ENCODE results near the gene ARHGAP9.

DNA sequence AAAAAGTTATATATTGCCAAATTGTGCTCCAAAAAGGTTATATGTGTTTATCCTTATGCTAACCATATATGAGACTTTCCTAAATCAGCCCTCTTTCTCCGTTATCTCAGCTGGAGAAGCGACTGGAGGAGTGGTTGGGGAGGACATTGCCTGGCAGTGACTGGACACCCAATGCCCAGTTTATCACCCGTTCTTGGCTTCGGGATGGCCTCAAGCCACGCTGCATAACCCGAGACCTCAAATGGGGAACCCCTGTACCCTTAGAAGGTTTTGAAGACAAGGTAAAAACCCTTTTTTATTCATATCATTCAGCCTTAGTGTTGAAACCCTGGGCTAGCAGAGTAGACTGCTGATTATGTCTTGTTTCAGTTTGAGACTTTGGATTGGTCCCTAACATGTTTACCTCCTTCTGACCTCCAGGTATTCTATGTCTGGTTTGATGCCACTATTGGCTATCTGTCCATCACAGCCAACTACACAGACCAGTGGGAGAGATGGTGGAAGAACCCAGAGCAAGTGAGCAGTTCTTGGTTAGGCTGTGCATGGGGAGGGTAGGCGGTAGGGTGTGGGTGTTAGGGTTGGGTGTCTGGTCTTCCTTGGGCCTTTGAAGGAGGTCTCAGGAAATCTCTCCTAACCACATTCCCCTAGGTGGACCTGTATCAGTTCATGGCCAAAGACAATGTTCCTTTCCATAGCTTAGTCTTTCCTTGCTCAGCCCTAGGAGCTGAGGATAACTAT, 32.1 kb upstream of the ARHGAP9 start:
- no peak for TF ChIP-seq CTCF (IDR thresholded peaks at IDR 0.05)
- TF ChIP-seq POLR2A (IDR thresholded peaks at IDR 0.05), result no peak
